Suprapubic skin (tissue), 4 donors: ENCODE results near the gene TEK. TPM values are rescaled to one million over a fixed set of nuclear protein-coding genes. Genes with fewer than 3 reads are reported as not detected.

Source experiments
- DNase-seq, 2 donors: peaks; one replicate each; pipeline ENCODE4 v3.0.0-alpha.2; 2019; ENCODE audit warnings: low spot score in 2 of 2
- H3K27ac ChIP-seq: fragments of 200-600 bp; sonication (generic); one replicate; pipeline ENCODE4 v1.5.1; 2019
- H3K27me3 ChIP-seq: fragments of 200-600 bp; sonication (generic); one replicate; pipeline ENCODE4 v1.5.1; 2019
- H3K36me3 ChIP-seq: fragments of 200-600 bp; sonication (generic); one replicate; pipeline ENCODE4 v1.5.1; 2019
- H3K4me1 ChIP-seq: fragments of 200-600 bp; sonication (generic); one replicate; pipeline ENCODE4 v1.5.1; 2019
- H3K4me3 ChIP-seq: fragments of 200-600 bp; sonication (generic); one replicate; pipeline ENCODE4 v1.5.1; 2019; ENCODE audit warnings: mild to moderate bottlenecking
- H3K9me3 ChIP-seq: fragments of 200-600 bp; sonication (generic); one replicate; pipeline ENCODE4 v1.5.1; 2019
- CTCF ChIP-seq, 2 donors: fragments of 200-600 bp in 1 of 2; fragments of 450-650 bp in 1 of 2; sonication (generic) in 1 of 2; IDR thresholded peaks; one replicate each; pipeline ENCODE4 v1.5.1; 2016 to 2019; ENCODE audit warnings: antibody characterized with exemption in 2 of 2, mild to moderate bottlenecking in 1 of 2, moderate library complexity in 1 of 2
- EP300 ChIP-seq: sonication (generic); formaldehyde crosslinking; IDR thresholded peaks from one replicate; pipeline ENCODE4 v1.6.1; 2017; ENCODE audit warnings: antibody characterized with exemption
- POLR2A ChIP-seq, 2 donors: fragments of 450-650 bp; IDR thresholded peaks; one replicate each; pipeline ENCODE4 v1.6.1; 2017; ENCODE audit warnings: antibody characterized with exemption in 2 of 2, mild to moderate bottlenecking in 2 of 2, moderate library complexity in 2 of 2
- POLR2AphosphoS5 ChIP-seq, 3 donors: sonication (generic); formaldehyde crosslinking; IDR thresholded peaks; one replicate each; pipeline ENCODE4 v1.6.1; 2017; ENCODE audit warnings: antibody characterized with exemption in 3 of 3
- WGBS: methylation state at CpG from one replicate; pipeline ENCODE4 v1.1.5; 2018; 5-methylcytosine and 5-hydroxymethylcytosine counted together
- total RNA-seq, 4 donors: library from RNA; depleted of rRNA; stranded (reverse); fragments of >200 nt; gene quantifications; one replicate each; pipeline ENCODE4 v1.1.0, GENCODE V29; 2016

The TEK gene
- total RNA-seq = 1 to 10 TPM; 2.0 to 7.1 (median 5.2) TPM

- 30% methylated on average over 9 of the region's 9 CpGs for WGBS
- no peak for DNase-seq
- peaks cover 6% of the 10 kb centered on the region for H3K4me1 ChIP-seq
- no peaks in the 10 kb centered on the region for H3K27me3 ChIP-seq
- TF ChIP-seq CTCF (IDR thresholded peaks at IDR 0.05) = no peak
- TF ChIP-seq POLR2A (IDR thresholded peaks at IDR 0.05) = no peak
- no peak within 1 kb of the TSS for H3K27ac ChIP-seq
- no peaks in the 10 kb centered on the region for H3K9me3 ChIP-seq
- H3K4me3 ChIP-seq = peak within 1 kb of the TSS; percentile 9
- no peaks in the 10 kb centered on the region for H3K36me3 ChIP-seq
Measured at GRCh38 chr9:27108981-27109541, at the start of gene TEK. Gene TEK, plus strand, starts transcription at chr9:27109225. Its CDS starts 366 bp downstream, at chr9:27109591.

GRCh38 chr9:27059412-27059811 is 49.6 kb upstream of the TEK start:
- no peaks in the 10 kb centered on the region for H3K27me3 ChIP-seq
- no peak for DNase-seq
- H3K9me3 ChIP-seq = no peaks in the 10 kb centered on the region
- no peak overlapping the region for H3K4me3 ChIP-seq
- H3K27ac ChIP-seq = no peak overlapping the region
- no peak for TF ChIP-seq POLR2AphosphoS5 (IDR thresholded peaks at IDR 0.05)
- TF ChIP-seq CTCF (IDR thresholded peaks at IDR 0.05) = no peak
- TF ChIP-seq POLR2A (IDR thresholded peaks at IDR 0.05) = no peak
- no peak for TF ChIP-seq EP300
- H3K4me1 ChIP-seq = peaks cover under 1% of the 10 kb centered on the region
- 75% methylated on average over 1 of the region's 1 CpG for WGBS
- peaks cover 13% of the 10 kb centered on the region for H3K36me3 ChIP-seq

- peaks cover 13% of the 10 kb centered on the region for H3K36me3 ChIP-seq
- no peak for TF ChIP-seq CTCF (IDR thresholded peaks at IDR 0.05)
- TF ChIP-seq EP300 = no peak
- no peak for TF ChIP-seq POLR2A (IDR thresholded peaks at IDR 0.05)
- no peak for TF ChIP-seq POLR2AphosphoS5 (IDR thresholded peaks at IDR 0.05)
Measured at GRCh38 chr9:27059907-27060306, 49.1 kb upstream of the TEK start.

GRCh38 chr9:27065288-27065687 is 43.7 kb upstream of the TEK start:
- Histone ChIP-seq H3K27me3 (no peaks in the 10 kb centered on the region), H3K9me3 (no peaks in the 10 kb centered on the region), H3K36me3 (peaks cover 6% of the 10 kb centered on the region), H3K4me3 (no peak overlapping the region), H3K27ac (no peak overlapping the region), H3K4me1 (no peaks in the 10 kb centered on the region)
- 70% methylated on average over 1 of the region's 1 CpG for WGBS
- no peak for TF ChIP-seq CTCF (IDR thresholded peaks at IDR 0.05)
- no peak for TF ChIP-seq EP300
- TF ChIP-seq POLR2AphosphoS5 (IDR thresholded peaks at IDR 0.05) = no peak
- TF ChIP-seq POLR2A (IDR thresholded peaks at IDR 0.05) = no peak
- no peak for DNase-seq

More at GRCh38 chr9:27059907-27060306, 49.1 kb upstream of the TEK start:
- Histone ChIP-seq H3K27ac (no peak overlapping the region), H3K4me1 (no peaks in the 10 kb centered on the region), H3K4me3 (no peak overlapping the region), H3K9me3 (no peaks in the 10 kb centered on the region), H3K27me3 (no peaks in the 10 kb centered on the region)
- DNase-seq = no peak

- Histone ChIP-seq H3K4me3 (no peak overlapping the region), H3K9me3 (no peaks in the 10 kb centered on the region), H3K27ac (no peak overlapping the region), H3K27me3 (no peaks in the 10 kb centered on the region), H3K36me3 (peaks cover 8% of the 10 kb centered on the region), H3K4me1 (no peaks in the 10 kb centered on the region)
- WGBS = 79% methylated on average over 3 of the region's 4 CpGs
- TF ChIP-seq CTCF (IDR thresholded peaks at IDR 0.05) (no peak), EP300 (no peak), POLR2A (IDR thresholded peaks at IDR 0.05) (no peak), POLR2AphosphoS5 (IDR thresholded peaks at IDR 0.05) (no peak)
- no peak for DNase-seq
Measured at GRCh38 chr9:27073841-27074728, 34.9 kb upstream of the TEK start.
